ENCODE results near the gene KIAA1210. TPM values are rescaled to one million over a fixed set of nuclear protein-coding genes. Genes with fewer than 3 reads are reported as not detected.
"Not testable (repeated sequence)": the region's sequence is repeated elsewhere in the genome, so short reads cannot be mapped to it uniquely, and the experiment has no call there.

KIAA1210 gene
- polyA plus RNA-seq, 1 donor from 2014 or later, result not detected

DNA sequence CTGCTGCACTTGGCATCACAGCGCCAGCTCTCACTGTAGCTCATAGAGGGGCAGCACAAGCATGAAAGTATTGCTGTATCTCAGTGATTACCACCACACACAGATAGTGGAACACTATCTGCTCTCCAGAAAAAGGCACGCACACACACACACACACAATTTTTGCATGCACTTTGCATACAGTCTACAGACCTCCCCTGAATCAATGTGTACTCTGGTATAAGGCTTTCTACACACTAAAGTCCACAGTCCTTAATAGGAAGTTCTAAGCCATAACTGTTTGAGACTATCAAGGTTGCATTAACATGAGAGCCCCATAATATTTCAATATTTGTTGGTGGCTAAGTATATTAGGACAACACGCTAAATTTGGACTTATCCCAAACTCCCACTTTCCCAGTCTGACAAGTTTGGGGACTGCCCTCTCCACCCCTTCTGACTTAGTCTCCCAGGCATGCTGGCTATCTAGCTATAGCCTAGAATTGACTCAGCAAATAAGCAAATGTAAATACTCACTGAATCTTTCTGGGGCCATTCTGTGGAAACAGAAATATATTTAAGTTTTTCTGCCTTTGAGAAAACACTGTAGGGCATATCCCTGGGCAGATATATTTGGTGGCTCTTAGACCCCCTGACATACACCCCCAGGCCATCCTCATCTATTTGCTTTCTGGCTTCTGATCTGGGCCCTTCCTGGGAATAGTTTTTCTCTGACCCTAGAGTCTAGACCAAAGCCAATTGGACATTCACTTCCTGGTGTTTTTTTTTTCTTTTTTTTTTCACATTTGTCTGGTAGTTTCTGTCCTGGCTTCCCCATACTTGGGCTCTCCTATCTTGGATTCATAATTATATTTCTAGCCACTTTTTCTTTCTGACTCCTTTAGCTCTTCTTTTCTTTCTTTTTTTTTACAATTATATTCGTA lies 91.2 kb downstream of the KIAA1210 start:
- peaks cover 4 to 9% (median 4%) of the 10 kb centered on the region in 3 donors for H3K9me3 Mint-ChIP-seq
- H3K27me3 Mint-ChIP-seq, result peaks cover 3% of the 10 kb centered on the region
- no peak overlapping the region for H3K27ac Mint-ChIP-seq
- no peaks in the 10 kb centered on the region for H3K4me1 Mint-ChIP-seq
- peak overlapping the region in 1 of 4 donors; percentile 37 for H3K4me3 Mint-ChIP-seq
- no peaks in the 10 kb centered on the region for H3K36me3 Mint-ChIP-seq

DNA sequence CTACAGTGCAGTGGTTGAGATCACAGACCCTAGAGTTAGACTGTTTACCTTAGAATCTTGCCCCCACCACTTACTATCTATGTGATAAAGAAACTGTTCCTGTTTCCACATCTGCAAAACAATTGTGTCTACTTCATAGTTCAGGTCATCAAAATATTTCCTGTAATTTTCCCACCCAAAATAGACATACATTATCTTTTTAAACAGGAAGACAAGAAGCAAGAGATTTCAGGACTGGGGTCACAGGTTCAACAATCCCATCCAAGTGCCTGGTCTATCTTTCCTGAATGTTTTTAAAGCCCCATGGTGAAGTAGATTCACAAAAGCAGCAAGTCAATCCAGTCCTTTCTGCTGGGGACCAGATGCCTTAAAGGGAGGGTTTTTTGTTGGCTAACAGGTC lies 96.6 kb downstream of the KIAA1210 start:
- H3K27me3 Mint-ChIP-seq, result no peaks in the 10 kb centered on the region

DNA sequence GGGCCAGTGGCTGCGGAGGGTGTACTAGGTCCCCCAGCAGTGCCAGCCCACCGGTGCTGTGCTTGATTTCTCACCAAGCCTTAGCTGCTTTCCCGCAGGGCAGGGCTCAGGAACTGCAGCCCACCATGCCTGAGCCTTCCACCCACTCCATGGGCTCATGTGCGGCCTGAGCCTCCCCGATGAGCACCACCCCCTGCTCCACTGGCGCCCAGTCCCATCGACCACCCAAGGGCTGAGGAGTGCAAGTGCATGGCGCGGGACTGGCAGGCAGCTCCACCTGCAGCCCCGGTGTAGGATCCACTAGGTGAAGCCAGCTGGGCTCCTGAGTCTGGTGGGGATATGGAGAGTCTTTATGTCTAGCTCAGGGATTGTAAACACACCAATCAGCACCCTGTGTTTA lies 98.0 kb downstream of the KIAA1210 start:
- H3K9me3 Mint-ChIP-seq, H3K4me1 Mint-ChIP-seq, H3K36me3 Mint-ChIP-seq, H3K27ac Mint-ChIP-seq, H3K27me3 Mint-ChIP-seq, H3K4me3 Mint-ChIP-seq: not testable (repeated sequence)

More for the DNA sequence above, 96.6 kb downstream of the KIAA1210 start:
- H3K4me3 Mint-ChIP-seq, result no peak overlapping the region
- H3K4me1 Mint-ChIP-seq, result no peaks in the 10 kb centered on the region
- H3K36me3 Mint-ChIP-seq, result no peaks in the 10 kb centered on the region
- no peak overlapping the region for H3K27ac Mint-ChIP-seq
- H3K9me3 Mint-ChIP-seq, result peaks cover 4 to 9% (median 4%) of the 10 kb centered on the region in 3 donors

DNA sequence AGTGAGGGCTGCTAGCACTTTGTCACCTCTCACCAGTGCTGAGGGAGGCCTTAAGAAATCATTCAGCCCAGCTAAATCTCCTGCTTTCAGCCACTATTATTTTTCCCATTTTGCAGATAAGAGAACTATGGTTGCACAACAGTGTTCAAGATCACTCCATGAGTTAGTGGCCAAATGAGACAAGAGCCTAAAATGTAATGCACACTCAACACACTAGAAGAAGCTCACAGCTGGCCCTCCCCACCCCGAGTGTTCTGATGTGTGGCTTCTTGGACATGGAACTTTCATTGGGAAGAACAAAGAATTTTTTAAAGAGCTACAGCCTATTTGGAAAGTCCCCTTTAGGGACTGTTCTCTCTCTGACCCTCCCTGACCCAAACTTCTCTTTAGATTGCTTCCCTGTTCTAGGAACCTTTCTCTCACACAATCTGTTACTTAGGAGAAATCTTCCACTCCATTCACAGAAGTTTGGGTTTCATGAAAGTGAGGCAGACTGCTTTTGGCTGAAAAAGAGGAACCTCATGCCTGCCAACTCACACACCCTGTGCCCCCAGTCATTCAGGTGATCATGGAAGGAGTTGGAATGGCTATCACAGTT lies 98.8 kb downstream of the KIAA1210 start:
- no peak overlapping the region for H3K27ac Mint-ChIP-seq
- peaks cover 0 to 7% (median 0%) of the 10 kb centered on the region in 3 donors for H3K9me3 Mint-ChIP-seq
- H3K4me3 Mint-ChIP-seq, result no peak overlapping the region
- no peaks in the 10 kb centered on the region for H3K4me1 Mint-ChIP-seq
- no peaks in the 10 kb centered on the region for H3K27me3 Mint-ChIP-seq
- H3K36me3 Mint-ChIP-seq, result no peaks in the 10 kb centered on the region

Other genes with a start within 250 kb of the KIAA1210 start
- gene LONRF3, start 153.2 kb downstream of the KIAA1210 start, polyA plus RNA-seq, result not detected
- gene CT47C1, start 54.8 kb downstream of the KIAA1210 start, polyA plus RNA-seq, result not detected
- gene PGRMC1, start 108.5 kb upstream of the KIAA1210 start, polyA plus RNA-seq, result 13.5 TPM